ENCODE data around the gene DCBLD1.
A peak's percentile ranks its signal among the peaks of the same experiment; 100 is the strongest.

Gene DCBLD1

GRCh38 chr6:117473401-117473800 lies 9.1 kb upstream of the DCBLD1 start:
- DNase-seq: no peak

- peak; percentile 17 for DNase-seq
Measured at GRCh38 chr6:117477988-117478852, 4.3 kb upstream of the DCBLD1 start.

GRCh38 chr6:117478853-117479231 lies 3.6 kb upstream of the DCBLD1 start:
- DNase-seq: no peak

GRCh38 chr6:117480651-117481050 lies 1.8 kb upstream of the DCBLD1 start:
- no peak for DNase-seq

- peak; percentile 41 for DNase-seq
Measured at GRCh38 chr6:117481278-117481925, 1.1 kb upstream of the DCBLD1 start.

- no peak for DNase-seq
Measured at GRCh38 chr6:117481926-117482239, 591 bp upstream of the DCBLD1 start.

- DNase-seq: no peak
Measured at GRCh38 chr6:117483004-117483644, 650 bp downstream of the DCBLD1 start.

- DNase-seq: no peak
Measured at GRCh38 chr6:117483645-117484016, 1.2 kb downstream of the DCBLD1 start.

GRCh38 chr6:117484052-117484646 lies 1.7 kb downstream of the DCBLD1 start:
- no peak for DNase-seq

- DNase-seq: no peak
Measured at GRCh38 chr6:117485433-117485832, 3.0 kb downstream of the DCBLD1 start.

GRCh38 chr6:117487821-117488220 lies 5.3 kb downstream of the DCBLD1 start:
- DNase-seq: no peak

GRCh38 chr6:117489003-117489402 lies 6.5 kb downstream of the DCBLD1 start:
- DNase-seq: no peak

GRCh38 chr6:117491916-117492315 lies 9.4 kb downstream of the DCBLD1 start:
- no peak for DNase-seq

GRCh38 chr6:117493470-117493869 lies 11.0 kb downstream of the DCBLD1 start:
- no peak for DNase-seq

GRCh38 chr6:117494283-117494682 lies 11.8 kb downstream of the DCBLD1 start:
- no peak for DNase-seq

GRCh38 chr6:117494694-117495318 lies 12.3 kb downstream of the DCBLD1 start:
- no peak for DNase-seq

- DNase-seq: no peak
Measured at GRCh38 chr6:117495425-117495824, 13.0 kb downstream of the DCBLD1 start.

- DNase-seq: no peak
Measured at GRCh38 chr6:117495869-117496268, 13.4 kb downstream of the DCBLD1 start.

- no peak for DNase-seq
Measured at GRCh38 chr6:117496383-117496990, 14.0 kb downstream of the DCBLD1 start.

- DNase-seq: no peak
Measured at GRCh38 chr6:117497237-117497636, 14.8 kb downstream of the DCBLD1 start.

- DNase-seq: no peak
Measured at GRCh38 chr6:117498159-117498558, 15.7 kb downstream of the DCBLD1 start.

GRCh38 chr6:117501722-117502121 lies 19.2 kb downstream of the DCBLD1 start:
- no peak for DNase-seq

- no peak for DNase-seq
Measured at GRCh38 chr6:117502580-117502979, 20.1 kb downstream of the DCBLD1 start.

Data from activated CD8-positive, alpha-beta memory T cell treated with anti-CD3 and anti-CD28 coated beads, Interleukin-2, amount 50 U/mL, for 4 hours (primary cell).